GM21528 (cell line): ENCODE results near the gene SMTN.

Source experiments
- ATAC-seq: cut with Tn5 transposase; IDR thresholded peaks from one replicate; pipeline ENCODE4 v1.9.1; 2021; ENCODE audit warnings: mild to moderate bottlenecking, moderate library complexity; ENCODE audit not compliant: unreplicated experiment, low FRiP score

Gene SMTN

GRCh38 chr22:31124290-31124689, 43.2 kb downstream of the SMTN start:
- no peak for ATAC-seq

GRCh38 chr22:31124811-31125465, 43.8 kb downstream of the SMTN start:
- ATAC-seq = no peak

GRCh38 chr22:31125521-31126117, 44.5 kb downstream of the SMTN start:
- ATAC-seq = no peak

GRCh38 chr22:31126128-31126868, 45.2 kb downstream of the SMTN start:
- no peak for ATAC-seq

- no peak for ATAC-seq
Observed at GRCh38 chr22:31126869-31127175, 45.7 kb downstream of the SMTN start.

- ATAC-seq = no peak
Observed at GRCh38 chr22:31127181-31127772, 46.2 kb downstream of the SMTN start.

GRCh38 chr22:31128156-31128555, 47.0 kb downstream of the SMTN start:
- no peak for ATAC-seq

- ATAC-seq = no peak
Observed at GRCh38 chr22:31130873-31131272, 49.8 kb downstream of the SMTN start.

GRCh38 chr22:31133911-31134310, 52.8 kb downstream of the SMTN start:
- ATAC-seq = no peak

GRCh38 chr22:31134688-31135087, 53.6 kb downstream of the SMTN start:
- ATAC-seq = no peak

GRCh38 chr22:31135706-31136105, 54.6 kb downstream of the SMTN start:
- no peak for ATAC-seq

- ATAC-seq = no peak
Observed at GRCh38 chr22:31136155-31136554, 55.0 kb downstream of the SMTN start.

- no peak for ATAC-seq
Observed at GRCh38 chr22:31136711-31137110, 55.6 kb downstream of the SMTN start.

GRCh38 chr22:31137721-31138120, 56.6 kb downstream of the SMTN start:
- ATAC-seq = no peak

- no peak for ATAC-seq
Observed at GRCh38 chr22:31138126-31138525, 57.0 kb downstream of the SMTN start.

GRCh38 chr22:31139066-31139465, 57.9 kb downstream of the SMTN start:
- ATAC-seq = no peak

- ATAC-seq = no peak
Observed at GRCh38 chr22:31139866-31140716, 59.0 kb downstream of the SMTN start, which contains the start of gene PLA2G3. Gene PLA2G3, minus strand, starts transcription at chr22:31140508. Its CDS starts 154 bp downstream, at chr22:31140354.

GRCh38 chr22:31140746-31141145, 59.6 kb downstream of the SMTN start:
- no peak for ATAC-seq

- no peak for ATAC-seq
Observed at GRCh38 chr22:31141551-31141950, 60.4 kb downstream of the SMTN start.

- ATAC-seq = no peak
Observed at GRCh38 chr22:31142285-31142684, 61.2 kb downstream of the SMTN start.

- ATAC-seq = no peak
Observed at GRCh38 chr22:31143038-31143437, 61.9 kb downstream of the SMTN start.
